Measurements from ENCODE around the gene PPP2R2C.

The PPP2R2C gene

DNA sequence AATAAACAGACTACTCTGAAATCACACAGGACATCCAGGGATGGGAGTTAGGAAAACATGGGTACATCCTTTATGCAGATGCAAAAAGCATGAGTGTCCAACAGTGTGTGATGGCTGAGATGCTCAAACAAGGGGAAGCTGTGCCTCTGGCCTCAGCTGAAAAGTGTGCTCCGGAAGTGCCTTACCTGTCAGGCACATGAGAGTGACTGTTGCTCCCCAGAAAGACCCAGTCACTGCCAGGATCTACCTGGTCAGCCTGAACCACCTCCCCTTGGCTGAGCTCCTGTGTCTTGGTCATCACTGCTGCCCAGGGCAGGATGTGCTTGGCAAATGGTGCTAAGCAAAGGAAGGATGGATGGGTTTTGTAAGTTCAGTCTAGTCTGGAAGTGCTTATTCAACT is 4.0 kb downstream of the PPP2R2C start:
- no peak for TF ChIP-seq ZFX (IDR thresholded peaks at IDR 0.05; ENCODE audit: borderline replicate concordance)
- TF ChIP-seq, protein P1, sequence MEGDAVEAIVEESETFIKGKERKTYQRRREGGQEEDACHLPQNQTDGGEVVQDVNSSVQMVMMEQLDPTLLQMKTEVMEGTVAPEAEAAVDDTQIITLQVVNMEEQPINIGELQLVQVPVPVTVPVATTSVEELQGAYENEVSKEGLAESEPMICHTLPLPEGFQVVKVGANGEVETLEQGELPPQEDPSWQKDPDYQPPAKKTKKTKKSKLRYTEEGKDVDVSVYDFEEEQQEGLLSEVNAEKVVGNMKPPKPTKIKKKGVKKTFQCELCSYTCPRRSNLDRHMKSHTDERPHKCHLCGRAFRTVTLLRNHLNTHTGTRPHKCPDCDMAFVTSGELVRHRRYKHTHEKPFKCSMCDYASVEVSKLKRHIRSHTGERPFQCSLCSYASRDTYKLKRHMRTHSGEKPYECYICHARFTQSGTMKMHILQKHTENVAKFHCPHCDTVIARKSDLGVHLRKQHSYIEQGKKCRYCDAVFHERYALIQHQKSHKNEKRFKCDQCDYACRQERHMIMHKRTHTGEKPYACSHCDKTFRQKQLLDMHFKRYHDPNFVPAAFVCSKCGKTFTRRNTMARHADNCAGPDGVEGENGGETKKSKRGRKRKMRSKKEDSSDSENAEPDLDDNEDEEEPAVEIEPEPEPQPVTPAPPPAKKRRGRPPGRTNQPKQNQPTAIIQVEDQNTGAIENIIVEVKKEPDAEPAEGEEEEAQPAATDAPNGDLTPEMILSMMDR (IDR thresholded peaks at IDR 0.05), result no peak
- no peak overlapping the region for H3K27ac ChIP-seq

DNA sequence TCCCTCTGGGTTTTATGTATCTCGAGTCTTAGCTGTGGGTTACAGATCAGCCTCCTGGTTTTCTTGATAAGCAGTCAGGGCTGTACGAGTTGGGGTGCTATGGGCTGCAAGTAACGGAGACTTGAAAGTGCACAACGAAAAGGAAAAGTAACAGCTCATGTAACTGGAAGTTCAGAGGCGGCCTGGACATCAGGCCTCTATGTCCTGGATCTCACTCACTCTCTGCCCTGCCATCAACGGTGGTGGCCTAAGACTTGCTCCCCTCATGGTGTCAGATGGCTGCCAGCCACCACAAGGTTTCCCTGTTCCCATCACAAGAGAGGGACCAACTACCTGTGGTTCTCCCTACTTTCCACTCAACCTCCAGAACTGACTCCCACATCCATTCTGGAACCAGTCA is 4.8 kb downstream of the PPP2R2C start:
- H3K27ac ChIP-seq, result no peak overlapping the region
- TF ChIP-seq, protein P1 (IDR thresholded peaks at IDR 0.05), result no peak
- no peak for TF ChIP-seq ZFX (IDR thresholded peaks at IDR 0.05; ENCODE audit: borderline replicate concordance)

DNA sequence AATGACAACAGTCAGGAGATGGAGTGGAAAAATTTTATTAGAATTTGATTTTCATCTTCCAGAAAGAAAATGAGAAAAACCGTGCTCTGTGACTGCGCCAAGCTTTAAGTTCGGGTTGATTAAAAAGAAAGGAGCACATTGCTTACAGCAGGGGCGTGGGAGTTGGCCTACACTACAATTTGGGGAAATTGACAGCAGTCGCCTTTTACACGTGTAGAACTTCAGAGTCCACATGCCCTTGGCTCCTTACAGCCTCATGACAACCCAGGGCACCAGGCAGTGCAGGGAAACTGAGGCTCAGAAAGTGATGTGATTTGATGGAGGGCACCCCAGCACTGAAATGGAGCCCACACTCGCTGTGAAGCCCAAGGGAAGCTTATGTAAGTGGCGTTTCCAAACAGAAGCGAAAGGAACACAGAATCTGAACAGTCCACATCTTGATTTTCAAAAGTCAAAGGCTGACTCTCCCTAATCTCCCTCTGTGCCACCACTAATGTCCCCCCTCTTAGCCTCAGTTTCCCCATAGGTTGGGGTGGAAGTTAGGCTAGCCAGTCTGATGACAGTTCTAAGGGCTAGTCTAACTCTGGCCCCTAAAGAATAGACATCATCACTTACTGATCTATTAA is 5.5 kb downstream of the PPP2R2C start:
- no peak for TF ChIP-seq ZFX (IDR thresholded peaks at IDR 0.05; ENCODE audit: borderline replicate concordance)
- TF ChIP-seq, protein P1 (IDR thresholded peaks at IDR 0.05), result no peak
- no peak overlapping the region for H3K27ac ChIP-seq

DNA sequence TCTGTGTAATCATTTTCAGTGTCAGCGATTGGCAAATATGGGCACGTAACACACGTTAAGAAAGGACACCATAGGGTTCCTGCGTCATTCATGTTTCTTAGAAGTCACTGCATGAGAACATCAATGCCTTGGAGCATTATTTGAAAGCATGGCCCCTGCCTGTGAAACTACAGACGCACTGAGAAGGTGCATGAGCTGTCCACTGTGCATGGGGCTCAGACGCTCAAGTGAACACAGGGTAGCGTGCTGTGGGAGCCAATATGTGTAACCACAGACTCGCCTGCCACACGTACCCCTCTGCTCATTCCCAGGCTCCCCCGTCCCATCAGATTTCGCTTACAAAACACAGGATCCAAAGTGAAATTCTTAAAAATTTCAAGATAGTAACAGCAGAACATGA is 6.5 kb downstream of the PPP2R2C start:
- TF ChIP-seq ZFX (IDR thresholded peaks at IDR 0.05; ENCODE audit: borderline replicate concordance), result no peak
- TF ChIP-seq, protein P1 (IDR thresholded peaks at IDR 0.05), result no peak
- H3K27ac ChIP-seq, result no peak overlapping the region

DNA sequence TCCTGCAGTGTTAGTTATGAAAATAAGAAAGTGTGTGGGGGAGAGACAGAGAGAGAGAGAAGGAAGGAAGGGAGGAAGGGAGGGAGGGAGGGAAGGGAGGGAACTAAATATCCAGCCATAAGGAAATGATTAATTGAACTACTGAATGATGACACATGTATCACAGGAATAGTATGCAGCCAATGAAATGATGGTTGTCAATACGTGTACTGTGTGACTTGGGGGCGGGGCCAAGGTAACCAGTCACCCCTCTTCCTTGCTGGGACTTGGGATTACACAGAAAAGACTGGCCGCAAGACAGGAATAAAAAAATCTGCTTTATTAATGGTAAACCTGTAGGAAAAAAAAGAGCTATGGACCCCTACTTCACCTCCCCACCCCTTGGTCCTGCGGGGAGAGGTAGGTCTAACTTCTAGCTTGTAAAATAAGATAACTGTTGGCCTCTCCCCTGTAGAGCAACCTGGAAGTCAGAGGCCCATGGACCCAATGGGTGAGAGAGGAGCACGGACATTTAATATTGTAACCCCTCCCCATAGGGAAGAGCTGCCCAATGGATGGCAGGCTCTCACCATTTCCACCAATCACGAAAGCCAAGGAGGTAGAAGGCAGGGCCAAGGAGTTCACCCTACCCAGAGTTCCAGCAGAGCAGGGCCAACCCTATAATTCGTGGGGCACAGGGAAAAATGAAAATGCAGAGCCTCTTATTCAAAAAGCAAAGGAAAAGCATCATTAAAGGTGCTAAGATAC is 7.4 kb downstream of the PPP2R2C start:
- no peak overlapping the region for H3K27ac ChIP-seq
- TF ChIP-seq, protein P1 (IDR thresholded peaks at IDR 0.05), result no peak
- no peak for TF ChIP-seq ZFX (IDR thresholded peaks at IDR 0.05; ENCODE audit: borderline replicate concordance)

DNA sequence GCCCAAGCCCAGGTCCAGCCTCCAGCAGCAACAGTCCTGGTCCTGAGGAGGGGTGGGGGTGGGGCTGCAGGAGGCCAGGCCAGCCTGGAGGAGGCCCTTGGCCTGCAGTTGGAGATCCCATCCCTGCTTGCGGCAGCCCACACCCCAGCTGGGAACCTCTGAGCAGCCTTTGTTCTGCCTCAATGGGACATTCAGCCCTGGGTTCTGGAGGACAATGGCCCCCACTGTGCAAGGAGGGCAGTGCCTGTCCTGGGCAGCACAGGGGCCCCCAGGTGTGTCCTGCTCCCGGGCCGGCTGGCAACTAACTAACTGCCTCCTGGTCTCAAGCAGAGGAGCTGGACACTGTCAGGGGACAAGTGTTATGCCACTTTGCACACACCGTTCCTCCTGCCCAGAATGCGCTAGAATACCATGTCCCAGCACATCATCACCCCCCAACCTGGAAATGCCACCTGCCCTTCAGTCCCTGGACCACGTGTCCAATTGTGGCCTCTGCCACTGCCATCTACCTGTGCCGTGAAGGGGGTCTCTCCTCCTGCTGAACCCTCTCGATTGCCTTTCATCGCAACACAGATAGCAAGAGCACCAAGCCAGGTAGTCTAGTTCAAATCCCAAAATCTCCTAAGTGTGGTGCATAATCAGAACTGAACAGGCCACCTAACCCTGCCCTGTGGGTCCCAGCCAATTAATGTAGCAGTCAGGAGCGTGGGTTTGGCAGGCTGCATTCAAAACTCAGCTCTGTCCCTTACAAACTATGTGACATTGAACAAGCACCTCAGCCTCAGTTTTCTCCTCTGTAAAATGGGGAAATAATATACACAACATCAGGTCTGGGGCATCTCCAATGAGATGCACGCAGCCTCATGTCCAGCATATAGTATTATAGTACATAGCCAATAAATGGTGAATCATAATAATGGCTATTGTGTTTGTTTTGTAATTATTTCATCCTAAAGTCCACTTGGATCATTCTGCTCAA is 8.8 kb downstream of the PPP2R2C start:
- no peak overlapping the region for H3K27ac ChIP-seq
- TF ChIP-seq, protein P1 (IDR thresholded peaks at IDR 0.05), result no peak
- TF ChIP-seq ZFX (IDR thresholded peaks at IDR 0.05; ENCODE audit: borderline replicate concordance), result no peak
